Adipocyte (in vitro differentiated cells): ENCODE data around the gene CREBBP.

Experiments
- DNase-seq: peaks from one replicate; pipeline ENCODE4 v3.0.0-alpha.2; 2015; ENCODE audit warnings: low read depth
- H3K27me3 ChIP-seq: replicated peaks from 2 replicates; pipeline ENCODE4 v1.7.0; 2013; ENCODE audit warnings: mild to moderate bottlenecking, low read length, moderate library complexity; ENCODE audit not compliant: control insufficient read depth, insufficient read depth
- H3K36me3 ChIP-seq: 2 replicates; pipeline ENCODE4 v1.7.0; 2013; ENCODE audit warnings: low read length, mild to moderate bottlenecking, moderate library complexity; ENCODE audit not compliant: control insufficient read depth, insufficient read depth, severe bottlenecking
- H3K4me1 ChIP-seq: 2 replicates; pipeline ENCODE4 v1.7.0; 2013; ENCODE audit warnings: mild to moderate bottlenecking, low read length, moderate library complexity; ENCODE audit not compliant: control insufficient read depth, insufficient read depth
- H3K4me3 ChIP-seq: 2 replicates; pipeline ENCODE4 v1.7.0; 2013; ENCODE audit warnings: mild to moderate bottlenecking, low read length, moderate library complexity
- H3K9ac ChIP-seq: 2 replicates; pipeline ENCODE4 v1.7.0; 2013; ENCODE audit warnings: mild to moderate bottlenecking, low read length, moderate library complexity
- H3K9me3 ChIP-seq: 2 replicates; pipeline ENCODE4 v1.7.0; 2013; ENCODE audit warnings: mild to moderate bottlenecking, low read length, moderate library complexity; ENCODE audit not compliant: control insufficient read depth

CREBBP gene

DNA sequence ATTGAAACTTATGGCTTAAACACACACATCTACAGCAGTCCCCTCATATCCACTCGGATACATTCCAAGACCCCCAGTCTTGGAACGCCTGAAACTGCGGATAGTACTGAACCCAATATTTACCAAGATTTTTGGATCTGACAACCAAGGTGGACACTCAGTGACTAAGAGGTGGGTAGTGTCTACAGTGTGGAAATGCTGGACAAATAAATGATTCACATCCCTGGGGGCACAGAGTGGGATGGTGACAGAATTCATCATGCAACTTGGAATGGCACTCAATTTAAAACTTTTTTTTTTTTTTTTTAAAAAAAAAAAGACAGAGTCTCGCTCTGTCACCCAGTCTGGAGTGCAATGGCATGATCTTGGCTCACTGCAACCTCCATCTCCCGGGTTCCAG is 109.0 kb downstream of the CREBBP start:
- DNase-seq = no peak
- H3K4me3 ChIP-seq = no peak overlapping the region
- H3K9ac ChIP-seq = no peak overlapping the region
- peaks cover 26% of the 10 kb centered on the region for H3K4me1 ChIP-seq
- H3K9me3 ChIP-seq = no peaks in the 10 kb centered on the region
- H3K36me3 ChIP-seq = peaks cover 76% of the 10 kb centered on the region
- H3K27me3 ChIP-seq = no peaks in the 10 kb centered on the region

DNA sequence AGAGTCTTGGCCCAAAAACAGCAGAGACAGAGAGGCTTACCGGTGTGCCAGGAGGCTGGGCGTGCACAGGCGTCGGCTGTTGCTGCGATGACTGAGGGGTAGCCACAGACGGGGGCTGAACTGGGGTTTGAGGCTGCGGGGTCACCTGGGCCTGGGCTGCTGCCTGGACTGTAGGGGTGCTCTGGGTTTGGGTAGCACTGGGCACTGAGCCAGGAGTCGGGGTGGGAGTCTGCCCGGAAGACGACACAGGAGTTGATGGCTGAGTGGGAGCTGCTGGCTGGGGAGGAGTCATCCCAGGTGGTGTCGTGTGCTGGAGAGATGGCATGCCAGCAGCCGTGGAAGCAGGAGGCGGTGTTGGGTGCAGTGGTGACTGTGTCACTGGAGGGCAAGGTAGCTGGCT is 110.0 kb downstream of the CREBBP start:
- peaks cover 77% of the 10 kb centered on the region for H3K36me3 ChIP-seq
- no peak overlapping the region for H3K9ac ChIP-seq
- H3K9me3 ChIP-seq = no peaks in the 10 kb centered on the region
- peaks cover 26% of the 10 kb centered on the region for H3K4me1 ChIP-seq
- H3K27me3 ChIP-seq = no peaks in the 10 kb centered on the region
- H3K4me3 ChIP-seq = no peak overlapping the region
- DNase-seq = no peak

DNA sequence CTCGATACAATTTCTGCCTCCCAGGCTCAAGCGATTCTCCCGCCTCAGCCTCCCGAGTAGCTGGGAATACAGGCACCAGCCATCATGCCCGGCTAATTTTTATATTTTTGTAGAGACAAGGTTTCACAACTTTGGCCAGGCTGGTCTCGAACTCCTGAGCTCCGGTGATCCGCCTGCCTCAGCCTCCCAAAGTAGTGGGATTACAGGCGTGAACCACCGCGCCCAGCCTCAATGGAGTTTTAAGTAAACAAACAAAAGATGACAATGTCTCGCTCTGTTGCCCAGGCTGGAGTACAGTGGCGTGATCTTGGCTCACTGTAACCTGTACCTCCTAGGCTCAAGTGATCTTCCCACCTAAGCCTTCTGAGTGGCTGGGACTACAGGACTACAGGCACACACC is 110.6 kb downstream of the CREBBP start:
- Histone ChIP-seq H3K27me3 (no peaks in the 10 kb centered on the region), H3K9me3 (no peaks in the 10 kb centered on the region), H3K4me1 (peaks cover 25% of the 10 kb centered on the region), H3K36me3 (peaks cover 77% of the 10 kb centered on the region), H3K4me3 (no peak overlapping the region), H3K9ac (no peak overlapping the region)
- DNase-seq = no peak

DNA sequence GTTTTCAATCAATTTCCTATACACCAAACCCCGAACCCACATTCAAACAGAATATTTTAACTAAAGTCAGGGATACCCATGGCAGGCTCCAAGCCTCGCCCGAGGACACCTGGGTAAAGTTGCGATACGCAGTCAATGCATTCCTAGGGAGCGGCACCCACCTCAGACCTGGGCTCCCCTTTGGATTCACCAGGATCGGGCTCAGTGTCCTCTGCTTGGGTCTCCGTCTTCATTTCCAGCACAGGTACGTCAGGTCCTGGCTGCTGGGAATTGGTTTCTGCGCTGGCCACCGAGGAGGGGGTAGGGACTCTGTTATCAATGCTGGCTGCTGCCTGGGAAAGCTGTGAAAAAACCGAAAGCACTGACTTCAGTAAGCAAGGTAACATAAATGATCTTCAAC is 111.5 kb downstream of the CREBBP start:
- peaks cover 77% of the 10 kb centered on the region for H3K36me3 ChIP-seq
- H3K27me3 ChIP-seq = no peaks in the 10 kb centered on the region

DNA sequence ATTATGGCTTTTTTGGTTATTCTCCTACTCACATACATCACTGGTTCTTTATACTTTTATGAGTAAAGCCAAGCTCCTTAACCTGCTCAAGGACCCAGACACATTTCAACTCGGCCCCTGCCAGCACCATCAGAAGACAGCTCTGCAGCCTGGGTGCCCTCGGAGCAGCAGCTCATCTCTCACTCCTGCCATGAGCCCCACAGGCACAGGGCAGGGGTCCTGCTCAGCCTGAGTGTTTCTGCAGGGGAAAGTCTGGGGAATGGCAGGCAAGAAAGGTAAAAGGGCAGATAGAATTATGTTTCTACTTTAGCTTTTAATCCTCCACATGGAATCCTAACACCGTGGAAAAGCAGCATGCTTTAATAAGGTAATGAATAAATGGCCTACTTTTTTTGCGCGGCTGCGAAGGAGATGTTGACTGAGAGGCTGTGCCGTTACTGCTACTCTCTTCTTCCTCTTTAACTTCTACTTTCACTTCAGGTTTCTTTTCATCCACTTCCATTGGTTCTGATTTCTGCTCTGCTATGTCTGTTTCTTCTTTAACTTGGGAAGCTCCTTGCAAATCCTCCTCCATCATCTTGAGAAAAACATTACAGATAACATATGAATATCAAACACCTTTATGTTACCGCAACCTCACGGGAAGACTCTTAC is 113.1 kb downstream of the CREBBP start:
- no peaks in the 10 kb centered on the region for H3K27me3 ChIP-seq
- no peak for DNase-seq
- H3K4me1 ChIP-seq = peaks cover 7% of the 10 kb centered on the region
- no peak overlapping the region for H3K9ac ChIP-seq
- peaks cover 68% of the 10 kb centered on the region for H3K36me3 ChIP-seq
- no peaks in the 10 kb centered on the region for H3K9me3 ChIP-seq
- no peak overlapping the region for H3K4me3 ChIP-seq

More for the DNA sequence above, 111.5 kb downstream of the CREBBP start:
- H3K9me3 ChIP-seq = no peaks in the 10 kb centered on the region
- no peak overlapping the region for H3K9ac ChIP-seq
- peaks cover 15% of the 10 kb centered on the region for H3K4me1 ChIP-seq
- no peak for DNase-seq
- H3K4me3 ChIP-seq = no peak overlapping the region

DNA sequence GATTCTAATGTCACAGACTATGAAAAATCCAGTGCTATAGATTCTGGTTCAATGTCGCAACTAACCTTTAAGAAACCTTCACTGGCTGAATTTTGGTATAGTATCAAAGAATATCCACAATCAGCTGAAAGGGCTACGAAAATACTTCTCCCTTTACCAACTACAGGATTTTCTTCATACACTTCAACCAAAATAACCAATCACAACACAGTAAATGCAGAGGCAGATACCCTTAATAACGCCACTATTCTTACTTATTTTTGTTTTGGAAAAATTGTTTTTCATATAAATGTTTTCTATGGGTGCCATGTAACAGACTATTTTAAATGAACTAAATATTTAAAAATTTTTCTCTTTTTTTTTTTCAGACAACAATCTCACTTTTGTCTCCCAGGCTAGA is 114.3 kb downstream of the CREBBP start:
- Histone ChIP-seq H3K4me1 (no peaks in the 10 kb centered on the region), H3K9ac (no peak overlapping the region), H3K36me3 (peaks cover 80% of the 10 kb centered on the region), H3K27me3 (no peaks in the 10 kb centered on the region), H3K4me3 (no peak overlapping the region), H3K9me3 (no peaks in the 10 kb centered on the region)
- no peak for DNase-seq

DNA sequence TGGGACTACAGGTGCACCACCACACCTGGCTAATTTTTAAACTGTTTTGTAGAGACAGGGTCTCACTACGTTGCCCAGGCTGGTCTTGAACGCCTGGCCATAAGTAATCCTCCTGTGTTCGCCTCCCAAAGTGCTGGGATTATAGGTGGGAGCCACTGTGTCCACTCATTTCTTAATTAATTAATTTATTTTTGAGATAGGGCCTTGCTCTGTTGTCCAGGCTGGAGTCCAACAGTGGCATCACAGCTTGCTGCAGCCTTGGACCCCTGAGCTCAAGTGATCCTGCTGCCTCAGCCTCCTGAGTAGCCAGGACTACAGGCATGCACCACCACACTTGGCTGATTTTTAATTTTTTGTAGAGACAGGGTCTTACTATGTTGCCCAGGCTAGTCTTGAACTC is 116.1 kb downstream of the CREBBP start:
- H3K4me3 ChIP-seq = no peak overlapping the region
- H3K4me1 ChIP-seq = no peaks in the 10 kb centered on the region
- peaks cover 76% of the 10 kb centered on the region for H3K36me3 ChIP-seq
- no peaks in the 10 kb centered on the region for H3K27me3 ChIP-seq
- H3K9ac ChIP-seq = no peak overlapping the region
- no peak for DNase-seq
- H3K9me3 ChIP-seq = no peaks in the 10 kb centered on the region

DNA sequence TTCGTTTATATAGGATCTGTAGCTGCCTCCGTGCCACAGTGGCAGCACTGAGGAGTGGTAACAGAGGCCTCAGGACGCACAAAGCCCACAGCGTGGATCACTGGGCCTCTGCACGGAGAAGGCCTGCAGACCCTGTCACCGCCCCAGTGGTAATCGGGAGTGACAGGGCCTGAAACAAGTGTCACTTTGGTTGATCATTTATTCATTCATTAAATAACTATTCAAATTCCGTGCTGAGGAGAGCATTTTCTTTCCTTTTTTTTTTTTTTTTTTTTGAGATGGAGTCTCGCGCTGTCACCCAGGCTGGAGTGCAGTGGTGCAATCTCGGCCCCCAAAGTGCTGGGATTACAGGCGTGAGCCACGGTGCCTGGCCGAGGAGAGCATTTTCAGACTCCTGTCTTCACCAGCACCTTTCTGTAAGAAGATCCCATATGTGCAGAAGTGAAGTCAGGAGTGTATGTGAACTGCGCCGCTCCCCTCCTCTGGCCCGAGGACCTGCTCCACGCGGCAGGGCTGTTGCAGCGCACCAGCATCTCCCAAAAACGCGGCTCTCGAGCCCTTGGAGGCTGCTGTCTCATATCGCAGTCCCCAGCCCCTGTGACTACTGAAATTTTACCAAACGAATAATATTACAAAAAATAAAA is 118.3 kb downstream of the CREBBP start:
- Histone ChIP-seq H3K36me3 (peaks cover 72% of the 10 kb centered on the region), H3K9me3 (no peaks in the 10 kb centered on the region), H3K4me1 (no peaks in the 10 kb centered on the region), H3K4me3 (no peak overlapping the region), H3K9ac (no peak overlapping the region), H3K27me3 (no peaks in the 10 kb centered on the region)
- no peak for DNase-seq

DNA sequence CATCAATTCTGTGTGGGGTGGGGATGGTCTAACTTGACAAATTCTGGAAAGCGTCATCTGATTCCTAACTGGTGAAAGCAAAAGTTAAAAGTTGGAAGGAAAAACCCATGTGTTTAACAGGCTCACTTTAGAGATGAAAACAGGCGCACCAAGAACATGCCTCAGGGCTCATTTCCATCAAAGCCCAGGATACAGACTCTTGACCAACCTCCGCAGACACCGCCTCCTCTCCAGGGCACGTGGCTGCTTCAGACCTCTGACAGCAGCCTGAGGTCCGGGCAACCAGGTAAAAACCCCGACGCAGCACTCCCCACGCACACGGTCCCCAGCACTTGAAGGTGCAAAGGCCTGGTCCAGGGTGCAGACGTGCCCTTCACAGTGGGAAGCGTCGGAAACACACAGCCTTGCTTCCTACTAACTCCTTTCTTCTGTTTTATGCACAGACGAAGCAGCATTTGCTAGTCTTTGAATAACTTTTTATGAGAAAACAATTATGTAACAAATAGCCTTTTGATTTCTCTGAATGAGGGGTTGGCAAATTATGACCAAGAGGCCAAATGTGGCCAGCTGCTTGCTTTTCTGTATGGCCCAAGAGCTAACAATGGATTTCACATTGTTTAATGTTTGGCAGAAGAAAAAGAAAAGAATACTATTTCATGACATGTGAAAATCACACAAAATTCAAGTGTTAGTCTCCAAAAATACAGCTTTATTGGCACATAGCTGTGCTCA is 119.0 kb downstream of the CREBBP start:
- no peak for DNase-seq
- Histone ChIP-seq H3K9ac (no peak overlapping the region), H3K9me3 (no peaks in the 10 kb centered on the region), H3K27me3 (no peaks in the 10 kb centered on the region), H3K4me1 (no peaks in the 10 kb centered on the region), H3K4me3 (no peak overlapping the region), H3K36me3 (peaks cover 72% of the 10 kb centered on the region)

DNA sequence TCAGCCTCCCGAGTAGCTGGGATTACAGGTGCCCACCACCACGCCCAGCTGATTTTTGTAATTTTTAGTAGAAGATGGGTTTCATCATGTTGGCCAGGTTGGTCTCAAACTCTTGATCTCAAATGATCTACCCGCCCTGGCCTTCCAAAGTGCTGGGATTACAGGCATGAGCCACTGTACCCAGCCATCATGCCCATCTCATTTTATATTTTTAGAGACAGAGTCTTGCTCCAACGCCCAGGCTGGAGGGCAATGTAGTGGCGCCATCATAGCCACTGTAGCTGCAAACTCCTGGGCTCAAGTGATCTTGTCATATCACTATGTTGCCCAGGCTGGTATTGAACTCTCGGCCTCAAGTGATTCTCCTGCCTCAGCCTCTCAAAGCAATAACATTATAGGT is 120.0 kb downstream of the CREBBP start:
- H3K4me3 ChIP-seq = no peak overlapping the region
- H3K9ac ChIP-seq = no peak overlapping the region
- no peaks in the 10 kb centered on the region for H3K9me3 ChIP-seq
- H3K4me1 ChIP-seq = no peaks in the 10 kb centered on the region
- peaks cover 72% of the 10 kb centered on the region for H3K36me3 ChIP-seq
- no peaks in the 10 kb centered on the region for H3K27me3 ChIP-seq
- DNase-seq = no peak

DNA sequence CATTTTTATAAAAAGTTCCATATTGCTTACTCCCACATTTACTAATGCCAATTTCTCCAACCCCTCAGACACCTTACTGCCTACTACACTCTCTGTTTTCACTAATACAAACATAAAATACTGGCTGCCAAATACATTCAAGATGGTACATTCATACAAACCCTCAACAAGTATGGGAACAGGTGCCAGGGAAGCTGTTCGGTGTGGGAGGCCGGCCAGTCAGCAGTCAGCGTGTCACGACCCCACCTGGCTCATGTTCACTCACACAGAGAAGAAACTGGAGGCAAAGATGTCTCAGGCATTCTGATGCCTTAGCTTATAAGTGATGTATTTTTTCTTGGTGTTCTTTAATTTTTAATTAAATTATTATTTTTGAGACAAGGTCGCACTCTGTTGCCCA is 120.8 kb downstream of the CREBBP start:
- no peaks in the 10 kb centered on the region for H3K9me3 ChIP-seq
- H3K4me1 ChIP-seq = peaks cover 6% of the 10 kb centered on the region
- peaks cover 71% of the 10 kb centered on the region for H3K36me3 ChIP-seq
- no peak for DNase-seq
- H3K9ac ChIP-seq = no peak overlapping the region
- H3K27me3 ChIP-seq = no peaks in the 10 kb centered on the region
- H3K4me3 ChIP-seq = no peak overlapping the region
